Measurements from ENCODE around the gene PCSK6.
"Not testable (repeated sequence)": the region's sequence is repeated elsewhere in the genome, so short reads cannot be mapped to it uniquely, and the experiment has no call there.

Gene PCSK6

DNA sequence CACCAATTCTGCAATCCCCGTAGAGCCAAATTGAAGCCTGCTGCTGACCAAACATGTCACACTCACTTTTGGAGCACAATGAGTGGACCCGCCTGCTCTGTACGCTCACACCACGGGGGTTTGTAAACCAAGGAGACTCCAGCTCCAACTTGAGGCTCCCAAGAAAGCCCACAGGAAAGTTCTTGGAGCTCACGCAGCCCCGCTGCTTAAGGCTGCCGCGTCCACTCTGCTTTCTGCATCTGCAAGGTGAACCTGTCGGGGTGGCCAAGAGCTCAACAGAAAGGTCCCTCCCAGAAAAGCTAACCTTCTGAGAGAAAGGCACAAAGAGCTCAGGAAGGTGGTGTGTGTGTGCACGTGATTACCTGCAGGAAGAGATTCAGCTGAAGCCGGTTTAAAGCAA is 94.9 kb downstream of the PCSK6 start:
- no peak for DNase-seq

DNA sequence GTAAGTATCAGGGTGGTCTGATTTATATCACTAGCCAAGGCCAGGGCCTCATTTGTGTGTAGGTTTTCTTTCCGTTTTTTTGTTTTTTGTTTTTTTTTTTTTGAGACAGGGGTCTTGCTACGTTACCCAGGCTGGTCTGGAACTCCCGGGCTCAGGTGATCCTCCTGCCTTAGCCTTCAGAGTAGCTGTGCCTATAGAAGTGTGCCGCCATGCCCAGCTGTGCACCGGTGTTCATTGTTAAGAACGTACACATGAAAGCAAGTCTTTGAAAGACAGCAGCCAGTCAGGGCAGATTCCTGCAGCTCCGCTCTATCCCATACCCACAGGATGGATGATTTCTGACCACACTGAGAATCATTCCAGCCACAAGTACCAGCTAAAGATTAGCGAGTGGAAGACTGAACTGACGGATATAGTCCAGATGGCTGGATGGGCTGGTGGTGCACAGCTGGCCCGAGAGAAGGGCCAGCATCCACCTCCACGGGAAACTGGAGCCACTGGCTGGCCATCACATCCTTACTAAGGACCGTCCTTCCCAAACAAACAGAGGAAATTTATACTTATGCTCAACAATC is 95.4 kb downstream of the PCSK6 start:
- DNase-seq: no peak

DNA sequence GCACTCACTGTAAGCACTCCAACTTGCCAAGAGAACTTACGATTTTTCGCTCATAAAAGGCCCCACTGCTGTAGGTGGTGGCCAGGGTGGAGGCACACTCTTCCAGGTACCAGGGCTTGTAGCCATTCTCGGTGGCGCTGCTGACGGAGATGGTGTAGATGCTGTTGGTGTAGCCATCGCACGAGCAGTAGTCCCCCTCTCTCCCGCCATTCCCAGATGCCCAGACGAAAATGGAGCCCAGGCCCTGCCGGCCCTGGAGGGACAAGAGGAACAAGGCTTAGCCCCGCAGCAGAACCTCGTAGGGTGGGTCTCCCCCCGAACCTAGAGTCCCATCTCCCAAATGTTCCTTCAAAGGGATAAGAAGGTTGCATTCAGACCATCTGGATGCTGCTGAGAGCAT is 96.3 kb downstream of the PCSK6 start:
- no peak for DNase-seq

DNA sequence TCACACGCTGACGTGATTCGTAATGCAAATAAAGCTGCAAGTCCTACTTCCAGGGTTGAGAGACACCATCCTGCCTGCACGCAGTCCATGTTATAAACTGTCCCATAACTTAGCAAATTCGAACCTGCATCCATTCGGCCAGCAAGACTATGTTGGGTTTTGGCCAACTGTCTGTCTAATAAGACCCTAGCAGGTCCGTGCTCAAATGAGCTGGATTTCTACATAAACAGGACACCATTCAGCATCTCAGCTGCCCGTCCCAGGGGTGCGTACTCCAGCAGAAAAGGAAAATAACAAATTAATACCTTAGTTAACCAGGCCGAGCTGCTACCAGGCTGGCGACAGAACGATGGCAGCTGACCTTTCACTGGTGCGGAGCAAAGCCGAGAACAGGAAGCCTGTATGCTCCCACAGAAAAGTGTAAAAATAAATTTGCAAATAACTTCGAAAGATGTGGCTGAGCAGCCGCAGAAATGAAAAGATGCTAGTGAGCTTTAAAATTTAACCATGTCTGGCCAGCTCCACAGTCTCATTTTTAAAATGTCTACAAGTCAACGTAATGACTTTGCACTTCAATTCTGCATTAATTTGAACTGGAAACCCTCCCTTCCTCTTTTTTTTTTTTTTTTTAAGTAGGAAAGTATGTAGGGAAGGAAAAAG is 97.4 kb downstream of the PCSK6 start:
- DNase-seq: no peak

DNA sequence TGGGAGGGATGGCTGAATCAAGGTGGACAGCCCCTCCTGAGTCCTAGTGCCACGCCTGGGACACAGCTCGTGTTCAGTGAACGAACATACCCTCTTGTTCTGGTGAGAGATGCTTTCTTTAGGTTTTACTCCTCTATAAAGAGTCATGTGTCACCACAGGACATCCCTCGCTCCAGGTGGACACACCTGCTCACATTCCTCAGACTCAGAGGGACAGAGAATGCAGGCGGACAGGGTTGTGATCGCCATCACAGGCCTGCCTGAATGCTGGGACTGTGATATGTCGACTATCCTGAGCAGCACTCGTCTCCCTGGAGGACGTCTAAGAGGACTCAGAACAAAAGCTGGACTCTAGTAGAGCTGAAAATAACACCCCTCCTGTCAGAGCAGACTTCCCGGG is 98.1 kb downstream of the PCSK6 start:
- no peak for DNase-seq

DNA sequence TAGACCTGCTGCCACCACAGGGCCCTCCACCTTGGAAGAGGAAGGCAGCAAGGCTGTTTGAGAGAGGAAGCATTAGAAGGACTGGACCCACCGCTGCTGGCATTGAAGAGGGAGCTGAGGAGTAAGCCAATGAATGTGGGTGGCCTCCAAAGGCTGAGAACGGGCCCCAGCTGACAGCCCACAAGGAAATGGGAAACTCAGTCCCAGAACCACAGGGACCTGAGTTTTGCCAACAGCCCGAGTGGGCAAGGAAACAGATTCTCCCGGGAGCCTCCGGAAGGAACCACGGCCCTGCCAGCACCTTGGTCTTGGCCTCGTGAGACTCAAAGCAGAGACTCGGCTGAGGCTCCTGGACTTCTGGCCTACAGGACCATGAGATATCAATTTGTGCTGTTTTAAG is 99.0 kb downstream of the PCSK6 start:
- DNase-seq: no peak

DNA sequence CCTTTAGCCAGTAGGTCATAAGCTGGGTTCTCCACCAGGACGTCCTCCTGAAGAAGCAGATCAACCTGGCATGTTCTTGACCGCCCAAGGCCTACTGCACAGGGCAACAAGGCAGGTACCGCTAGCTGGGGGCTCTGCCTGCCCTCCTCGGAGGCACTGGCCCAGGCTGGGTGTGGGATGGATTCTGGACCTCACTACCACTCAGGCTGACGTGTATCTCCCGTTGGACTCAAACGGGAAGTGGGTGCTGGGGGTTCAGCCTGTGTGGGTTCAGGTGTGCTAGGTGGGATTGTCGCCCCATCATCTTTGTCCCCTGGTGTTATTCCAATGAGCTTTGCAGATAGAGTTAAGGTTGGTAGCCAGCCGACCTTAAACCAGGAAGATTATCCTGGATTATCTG is 99.4 kb downstream of the PCSK6 start:
- no peak for DNase-seq

DNA sequence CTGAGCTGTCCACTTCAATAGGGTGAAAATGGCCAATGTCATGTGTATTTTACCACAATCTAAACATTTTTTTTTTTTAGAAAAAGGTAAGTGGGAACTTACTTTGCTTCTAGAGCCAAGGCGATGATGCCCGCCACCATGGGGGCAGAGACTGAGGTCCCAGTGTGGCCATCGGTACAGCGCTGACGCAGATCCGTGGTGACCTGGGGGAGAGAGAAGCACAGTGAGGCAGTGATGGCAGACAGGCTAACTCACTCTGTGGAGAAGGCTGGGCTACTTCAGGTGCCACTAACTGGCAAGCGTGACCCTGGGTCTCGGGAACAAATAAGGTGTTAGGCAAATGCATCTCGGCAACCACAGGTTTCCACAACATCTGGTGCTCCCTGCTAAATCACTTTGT is 100.1 kb downstream of the PCSK6 start:
- DNase-seq: no peak

DNA sequence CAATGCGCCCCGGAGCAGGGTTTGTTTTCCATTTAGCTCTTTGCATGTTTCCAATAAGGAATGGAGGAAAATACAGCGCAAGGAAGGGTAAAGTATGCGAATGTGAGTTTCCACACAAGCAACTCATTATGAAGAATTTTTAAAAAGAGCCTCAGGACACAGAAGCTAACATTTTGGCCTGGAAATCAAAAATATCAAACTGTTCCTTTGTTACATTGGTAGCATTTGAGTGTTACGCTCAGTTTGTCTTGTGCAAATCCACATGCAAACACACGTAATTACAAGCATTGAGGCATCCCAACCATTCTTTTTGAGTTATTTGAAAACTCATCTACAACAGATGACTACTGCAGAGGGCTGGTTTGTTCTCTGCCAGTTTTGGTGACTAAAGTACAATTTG is 101.5 kb downstream of the PCSK6 start:
- no peak for DNase-seq

DNA sequence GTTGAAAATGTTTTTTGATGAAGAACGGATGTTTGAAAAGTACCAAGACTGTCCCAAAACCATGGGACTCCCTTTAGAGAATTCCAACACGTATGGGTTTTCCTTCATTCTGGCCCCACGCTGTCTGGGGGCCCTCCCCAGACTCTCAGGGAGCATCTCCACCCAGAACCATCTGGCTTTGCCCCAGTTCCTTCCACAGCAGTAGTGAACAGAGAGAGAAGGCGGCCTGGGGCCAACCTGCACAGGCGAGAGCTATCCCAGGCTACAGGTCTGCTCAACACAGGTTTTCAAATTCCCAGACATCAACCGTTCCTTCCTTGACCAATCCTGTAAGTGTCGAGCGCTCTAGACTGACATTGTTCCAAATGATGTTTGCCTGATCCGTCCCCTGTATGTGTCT is 101.9 kb downstream of the PCSK6 start:
- DNase-seq: no peak

DNA sequence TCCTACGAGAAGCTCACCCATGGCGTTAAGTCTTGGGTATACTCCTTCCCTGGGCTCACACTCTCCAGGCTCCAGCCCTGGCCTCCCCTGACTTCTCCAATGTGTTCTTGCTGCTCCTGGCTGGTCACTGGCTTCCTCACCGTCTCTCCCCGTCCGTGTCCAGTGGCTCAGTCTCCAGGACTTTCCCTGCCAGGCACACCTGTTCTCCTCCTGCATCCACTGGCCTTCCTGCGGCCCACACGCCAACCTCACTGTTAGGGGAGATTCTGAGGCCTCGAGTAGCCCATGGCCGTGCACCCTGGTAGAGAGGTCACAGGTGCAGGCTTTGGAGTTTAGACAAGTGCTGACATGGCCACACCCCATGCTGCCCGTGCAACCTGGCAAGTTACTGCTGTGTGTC is 102.5 kb downstream of the PCSK6 start:
- DNase-seq: no peak

DNA sequence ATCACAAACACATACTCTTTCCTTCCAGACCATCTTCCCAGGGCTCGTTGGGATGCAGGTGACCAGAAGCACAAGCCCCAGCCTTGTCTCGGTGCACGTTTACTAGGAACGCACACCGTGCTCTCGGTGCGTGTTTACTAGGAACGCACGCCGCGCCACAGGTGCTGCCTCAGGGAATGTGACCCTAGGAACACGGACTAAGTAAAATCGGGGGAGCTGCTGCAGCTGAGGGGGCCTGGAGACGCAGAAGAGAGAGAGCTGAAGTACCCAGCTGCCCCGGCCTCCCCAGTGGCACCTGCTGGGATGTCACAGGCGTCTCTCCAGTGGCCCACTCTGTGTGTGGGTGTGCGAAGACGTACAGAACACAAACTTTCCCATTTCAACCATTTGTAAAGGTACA is 103.5 kb downstream of the PCSK6 start:
- DNase-seq: no peak

DNA sequence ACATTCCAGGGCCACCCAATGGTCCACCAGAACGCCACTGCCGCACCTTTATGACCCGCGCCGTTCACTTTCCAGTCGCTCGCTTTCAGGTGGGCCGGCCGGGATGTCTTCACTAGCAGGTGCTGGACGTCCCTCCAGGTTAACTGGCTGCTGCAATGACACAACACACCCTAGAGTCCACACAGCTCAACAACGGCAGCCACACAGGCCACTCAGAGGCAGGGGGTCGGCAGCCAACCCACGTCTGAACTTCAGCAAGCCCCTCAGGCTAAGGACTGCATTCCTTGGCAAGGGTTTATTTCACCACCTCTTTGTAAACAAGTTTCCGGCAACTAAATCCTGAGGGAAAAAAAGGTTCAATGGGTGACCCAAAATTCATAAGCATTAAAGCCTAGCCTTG is 105.2 kb downstream of the PCSK6 start:
- no peak for DNase-seq

DNA sequence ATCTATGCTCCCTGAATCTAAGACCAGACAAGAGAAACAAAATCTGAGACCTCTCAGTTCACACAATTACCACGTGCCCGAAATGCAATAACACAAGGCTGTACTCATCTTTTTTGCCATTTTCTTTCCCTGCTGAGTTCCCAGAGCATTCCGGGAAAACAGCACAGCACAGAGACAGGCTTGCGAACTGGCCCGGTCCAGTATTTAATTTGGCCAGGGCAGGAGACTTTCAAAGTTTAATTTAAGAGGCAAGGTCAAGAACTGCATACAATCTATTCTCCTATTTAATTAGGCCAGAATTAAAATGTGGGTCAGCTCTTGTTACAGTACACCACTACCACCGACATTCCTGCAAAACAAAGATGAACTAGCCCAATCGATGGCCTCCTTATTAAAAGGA is 107.0 kb downstream of the PCSK6 start:
- no peak for DNase-seq

DNA sequence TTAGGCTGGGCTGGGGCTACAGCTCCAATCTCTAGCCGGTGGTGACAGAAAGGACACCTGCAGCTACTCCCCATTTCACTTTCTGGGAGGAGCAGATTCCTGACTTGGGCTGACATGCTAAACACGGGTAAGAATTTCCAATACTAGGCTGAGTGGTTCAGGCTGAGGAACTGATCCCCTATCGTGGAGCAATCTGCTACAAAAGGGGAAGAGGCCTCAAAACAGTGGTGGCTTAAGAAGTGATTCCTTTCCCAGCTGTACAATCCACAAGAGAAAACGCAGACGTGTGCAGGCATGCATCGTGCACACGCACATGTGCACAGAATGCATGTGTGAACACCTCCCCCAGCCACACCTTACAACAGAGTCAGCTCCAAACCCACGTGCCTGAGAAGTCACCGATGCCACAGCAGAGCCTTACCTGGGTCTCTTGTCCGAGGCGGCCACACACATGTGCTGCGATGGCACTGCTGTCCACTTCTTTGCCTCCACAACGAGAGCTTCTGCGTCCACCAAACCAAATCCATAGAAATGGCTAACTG is 107.8 kb downstream of the PCSK6 start:
- no peak for DNase-seq

DNA sequence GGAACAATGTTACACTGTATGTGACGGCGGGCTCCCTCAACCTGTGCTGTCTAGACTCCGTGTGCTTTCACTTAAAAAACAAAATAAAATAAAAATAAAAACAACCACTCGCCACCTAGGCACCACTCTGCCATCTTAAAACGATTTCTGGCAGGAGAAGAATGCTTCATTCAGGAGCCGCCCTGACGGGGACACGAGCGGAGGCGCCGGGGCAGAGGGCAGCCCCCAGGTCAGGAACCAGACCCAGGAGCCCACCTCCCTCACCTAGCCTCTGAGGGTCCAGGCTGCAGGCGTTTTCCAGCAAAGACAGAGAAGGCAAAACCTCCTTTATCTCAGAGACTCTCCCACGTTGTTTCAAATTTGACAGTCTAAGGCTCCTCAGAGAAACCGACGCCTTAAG is 109.4 kb downstream of the PCSK6 start:
- no peak for DNase-seq

DNA sequence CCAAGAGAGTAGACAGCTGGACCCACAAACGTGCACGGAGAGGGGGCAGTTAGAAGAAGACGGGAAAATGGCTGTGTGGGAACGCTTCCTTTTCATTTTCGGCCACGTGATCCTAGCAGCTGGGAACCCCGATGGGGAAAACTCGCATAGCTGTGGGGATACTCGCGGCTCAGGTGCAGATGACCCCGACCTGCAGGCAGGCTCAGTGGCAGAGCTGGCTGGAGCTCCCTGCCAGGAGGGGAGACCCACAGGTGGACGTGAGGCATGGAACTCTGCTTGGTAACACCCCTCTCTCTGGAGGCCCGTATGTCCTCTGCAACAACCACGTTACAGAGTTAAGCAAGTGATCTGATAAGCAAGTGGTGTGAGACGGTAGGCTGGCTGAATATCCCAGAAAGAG is 109.9 kb downstream of the PCSK6 start:
- DNase-seq: no peak

DNA sequence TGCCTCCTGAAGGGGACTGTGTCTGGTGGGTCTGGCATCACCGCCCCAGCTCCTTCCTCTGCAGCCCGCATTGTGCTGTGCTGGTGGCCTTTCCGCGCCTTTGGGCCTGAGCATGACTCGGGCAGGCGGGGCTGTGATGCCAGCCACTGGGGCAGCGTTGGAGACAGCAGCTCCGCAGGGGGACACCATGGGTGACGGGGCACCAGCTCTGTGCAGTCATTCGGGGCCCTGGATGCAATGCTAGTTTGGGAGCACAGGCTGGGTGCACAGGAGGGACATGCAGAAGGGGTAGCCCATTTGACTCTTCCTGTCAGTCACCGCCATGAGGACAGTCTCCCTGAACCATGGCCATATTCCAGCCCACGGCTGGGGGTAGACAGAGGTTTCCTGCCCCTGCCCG is 110.6 kb downstream of the PCSK6 start:
- DNase-seq: no peak

DNA sequence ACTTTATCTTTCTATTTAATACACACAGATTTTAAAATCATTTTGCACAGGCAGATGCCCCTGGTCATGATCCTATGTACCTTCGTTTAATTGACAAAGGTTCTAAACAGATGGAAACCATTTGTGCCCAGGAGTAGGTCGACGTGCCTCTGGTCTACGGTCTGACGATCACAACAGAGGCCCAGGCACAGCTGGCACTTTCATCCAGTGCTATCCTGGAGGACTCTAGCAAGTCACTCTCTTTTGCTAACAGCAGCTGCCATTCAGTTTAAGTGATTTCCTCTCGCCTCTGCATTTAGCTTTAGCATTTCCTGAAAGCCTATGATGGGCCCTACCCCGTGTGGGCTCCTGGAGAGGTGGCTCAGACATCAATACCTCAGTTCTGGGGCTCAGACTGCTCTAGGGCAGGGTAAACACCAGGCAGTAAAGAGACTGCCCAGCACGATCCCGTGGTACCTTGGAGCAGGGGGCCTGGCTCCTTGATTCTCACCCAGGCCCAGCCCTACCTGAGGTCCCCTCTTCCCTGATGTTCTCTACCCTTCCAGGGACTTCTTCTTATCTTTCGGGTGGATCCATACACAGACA is 111.2 kb downstream of the PCSK6 start:
- DNase-seq: no peak

DNA sequence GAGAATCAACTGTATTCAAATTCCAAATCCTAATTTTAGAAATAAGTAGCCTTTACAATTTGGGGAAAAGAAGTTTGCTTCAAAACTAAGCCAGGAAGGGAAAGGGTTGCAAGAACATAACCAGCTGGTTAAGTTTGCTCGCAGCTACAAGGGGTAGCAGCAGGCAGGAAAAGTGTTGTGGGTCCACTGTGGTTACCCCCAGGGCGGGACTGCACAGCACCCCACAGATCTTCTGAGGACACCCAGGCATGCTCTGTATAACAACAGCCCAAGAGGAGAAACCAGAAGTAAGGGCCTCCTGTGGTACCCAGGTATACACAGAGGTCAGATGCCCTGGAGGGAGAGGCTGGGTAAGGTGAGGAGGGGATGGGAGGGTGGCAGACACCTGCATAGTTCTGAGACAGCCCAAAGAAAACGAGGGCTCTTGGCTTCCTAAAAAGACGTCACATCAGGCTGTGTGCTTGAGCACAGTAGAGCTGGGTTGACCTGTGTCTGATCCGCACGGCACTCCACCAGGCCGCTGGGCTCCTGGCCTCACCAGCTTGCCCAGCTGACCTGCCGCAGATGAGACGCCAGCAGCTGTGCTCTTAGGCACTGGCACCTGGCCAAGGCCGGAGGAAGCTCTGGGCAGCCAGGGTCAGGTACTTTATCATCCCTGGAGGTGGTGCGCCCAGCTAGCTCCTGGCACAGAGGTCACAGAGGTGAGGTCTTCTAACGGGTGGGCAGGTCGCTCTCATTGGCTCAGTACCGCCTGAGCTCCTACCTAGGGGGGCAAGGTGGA is 112.7 kb downstream of the PCSK6 start:
- no peak for DNase-seq

DNA sequence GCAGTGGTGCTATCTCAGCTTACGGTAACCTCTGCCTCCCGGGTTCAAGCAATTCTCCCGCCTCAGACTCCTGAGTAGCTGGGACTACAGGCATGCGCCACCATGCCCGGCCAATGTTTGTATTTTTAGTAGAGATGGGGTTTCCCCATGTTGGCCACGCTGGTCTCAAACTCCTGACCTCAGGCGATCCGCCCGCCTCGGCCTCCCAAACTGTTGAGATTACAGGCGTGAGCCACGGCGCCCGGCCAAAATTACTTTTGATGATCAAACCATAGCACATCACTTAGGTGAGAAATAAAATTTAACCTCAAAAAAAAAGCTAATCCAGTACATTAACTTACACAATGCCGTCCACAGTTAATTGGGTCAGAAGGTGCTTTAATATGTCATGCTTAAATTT is 114.5 kb downstream of the PCSK6 start:
- DNase-seq: not testable (repeated sequence)

DNA sequence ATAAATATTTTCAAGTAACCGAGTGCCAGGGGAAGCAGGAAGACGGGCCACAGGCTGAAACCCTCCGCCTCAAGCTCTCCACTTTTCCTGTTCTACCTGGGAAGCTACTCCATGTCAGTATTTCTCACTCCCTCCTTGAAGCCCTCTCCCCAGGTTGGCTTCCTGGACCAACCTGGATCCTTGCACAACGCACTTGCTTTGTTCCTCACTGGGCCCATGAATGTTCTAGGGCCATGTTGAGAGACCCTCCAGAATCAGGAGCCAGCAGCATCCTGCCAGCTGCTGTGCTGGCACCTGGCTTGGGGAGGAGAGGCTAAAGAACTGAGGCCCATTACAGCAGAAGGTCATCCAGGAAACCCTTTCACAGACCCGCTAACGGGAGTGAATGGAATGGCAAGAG is 115.2 kb downstream of the PCSK6 start:
- no peak for DNase-seq

DNA sequence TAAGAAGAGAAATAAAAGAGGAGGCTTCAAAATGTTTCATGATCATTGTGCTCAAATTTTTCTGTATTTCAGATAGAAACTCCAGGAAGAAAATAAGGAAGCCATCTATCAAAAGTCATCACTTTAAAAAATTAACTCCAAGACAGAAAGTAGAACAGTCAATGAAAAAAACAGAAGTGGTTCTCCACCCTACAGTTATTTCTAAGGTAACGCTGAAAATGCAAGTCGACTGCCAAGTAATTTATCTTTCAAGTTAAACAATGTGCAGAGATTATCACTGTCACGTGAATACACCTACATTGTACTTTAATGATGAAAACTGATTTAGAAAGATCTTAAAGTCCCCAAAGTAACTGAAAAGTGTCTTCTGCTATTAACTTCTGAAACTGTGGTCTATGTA is 115.9 kb downstream of the PCSK6 start:
- no peak for DNase-seq

DNA sequence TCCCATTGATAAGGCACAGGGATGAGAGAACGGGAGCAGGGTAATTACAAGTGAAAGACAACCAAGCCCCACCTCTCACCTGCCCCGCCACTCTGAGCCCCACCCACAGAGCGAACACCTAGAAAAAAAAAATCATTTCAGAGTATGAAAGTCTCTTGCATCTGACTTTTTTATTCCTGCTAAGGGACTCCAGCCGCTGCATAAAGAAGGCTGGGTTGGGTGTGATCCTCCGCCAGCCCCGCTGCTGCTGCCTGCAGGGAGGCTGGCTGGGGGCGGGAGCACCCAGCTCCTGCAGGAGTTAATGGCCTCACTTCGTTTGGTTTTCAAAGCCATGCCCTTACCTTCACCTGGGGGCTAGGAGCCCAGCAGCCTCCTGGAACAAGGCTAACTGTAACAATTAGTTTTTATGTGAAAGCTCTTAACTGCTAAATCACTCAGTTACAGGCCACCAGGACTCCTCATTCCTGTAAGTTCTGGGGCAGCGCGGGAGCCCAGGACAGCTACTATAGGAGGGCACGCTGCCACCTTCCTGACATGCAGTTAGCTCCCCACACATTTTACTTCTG is 116.5 kb downstream of the PCSK6 start:
- no peak for DNase-seq
